Left ventricle myocardium inferior (tissue), 1 donor: Measurements from ENCODE around the gene BCS1L. TPM values are rescaled to one million over a fixed set of nuclear protein-coding genes. Genes with fewer than 3 reads are reported as not detected.

Source experiments
- DNase-seq: peaks from one replicate; pipeline ENCODE4 v3.0.0-alpha.2; 2020
- H3K27ac ChIP-seq: fragments of 200-600 bp; replicated peaks from 2 replicates; pipeline ENCODE4 v1.8.0; 2021
- H3K27me3 ChIP-seq: fragments of 200-600 bp; 2 replicates; pipeline ENCODE4 v1.8.0; 2021; ENCODE audit warnings: low read depth
- H3K36me3 ChIP-seq: fragments of 200-600 bp; 2 replicates; pipeline ENCODE4 v1.8.0; 2021
- H3K4me1 ChIP-seq: fragments of 200-600 bp; 2 replicates; pipeline ENCODE4 v1.8.0; 2021
- H3K4me3 ChIP-seq: fragments of 200-600 bp; 2 replicates; pipeline ENCODE4 v1.8.0; 2021; ENCODE audit warnings: mild to moderate bottlenecking, moderate library complexity
- H3K9me3 ChIP-seq: fragments of 200-600 bp; replicated peaks from 2 replicates; pipeline ENCODE4 v1.8.0; 2021
- CTCF ChIP-seq: fragments of 200-600 bp; IDR thresholded peaks from 2 replicates; pipeline ENCODE4 v1.8.0; 2021; ENCODE audit warnings: antibody characterized with exemption, mild to moderate bottlenecking, borderline replicate concordance
- intact Hi-C: fragments of 100-400 bp; cut with micrococcal nuclease; formaldehyde crosslinking; loops from one replicate; pipeline ENCODE4 v1.11.0; 2022
- total RNA-seq: library from RNA; stranded (reverse); fragmentation: NEBNext Ultra II Directional; extraction: Animal tissue kit (Norgen Biotek cat#: 25700); gene quantifications from one replicate; pipeline ENCODE4 v1.2.1, GENCODE V29; 2021
- donor health status: DM: no; HTN: yes; CAD: no; lungs with severe emphysema.

The BCS1L gene
- total RNA-seq, 1 donor from 2014 or later: 48.6 TPM

DNA sequence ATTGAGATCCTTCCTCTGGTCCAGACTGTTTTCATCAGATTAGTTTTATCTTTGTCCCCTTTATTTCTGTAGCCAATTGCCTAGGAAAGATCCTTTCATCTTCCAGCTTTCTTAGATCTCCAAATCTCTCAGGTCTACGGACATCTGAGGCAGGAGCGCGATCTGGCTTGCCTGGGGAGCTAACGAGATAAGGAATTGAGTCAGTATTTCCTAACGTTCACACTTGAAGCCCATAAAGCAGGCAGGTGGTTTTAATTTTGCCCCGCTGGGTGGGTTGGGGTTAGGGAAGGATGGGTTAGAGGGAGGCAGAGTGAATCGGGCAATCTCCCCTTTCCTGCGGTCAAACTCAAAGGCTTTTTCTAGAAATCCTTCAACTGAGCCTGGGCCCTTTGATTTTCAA lies 50.4 kb downstream of the BCS1L start:
- Histone ChIP-seq H3K4me1 (peaks cover 27% of the 10 kb centered on the region), H3K27ac (no peak overlapping the region), H3K36me3 (no peaks in the 10 kb centered on the region), H3K9me3 (no peaks in the 10 kb centered on the region), H3K27me3 (no peaks in the 10 kb centered on the region), H3K4me3 (peak overlapping the region; percentile 95)
- intact Hi-C loops: no loop called here
- no peak for TF ChIP-seq CTCF
- DNase-seq: no peak

GRCh38 chr2:218710334-218710686 lies 50.8 kb downstream of the BCS1L start:
- no peak for TF ChIP-seq CTCF
- peak overlapping the region; percentile 95 for H3K4me3 ChIP-seq
- peaks cover 27% of the 10 kb centered on the region for H3K4me1 ChIP-seq
- H3K9me3 ChIP-seq: no peaks in the 10 kb centered on the region
- H3K36me3 ChIP-seq: no peaks in the 10 kb centered on the region
- no peak for DNase-seq
- peak overlapping the region; percentile 94 for H3K27ac ChIP-seq
- H3K27me3 ChIP-seq: no peaks in the 10 kb centered on the region
- intact Hi-C loops: no loop called here

- peaks cover 27% of the 10 kb centered on the region for H3K4me1 ChIP-seq
- H3K4me3 ChIP-seq: peak within 1 kb of the TSS; percentile 95
- H3K9me3 ChIP-seq: no peaks in the 10 kb centered on the region
- peak; percentile 98 for DNase-seq
- peak within 1 kb of the TSS; percentile 94 for H3K27ac ChIP-seq
- intact Hi-C loops: no loop called here
- no peaks in the 10 kb centered on the region for H3K27me3 ChIP-seq
- TF ChIP-seq CTCF: peak; percentile 95
- peaks cover 3% of the 10 kb centered on the region for H3K36me3 ChIP-seq
Observed at GRCh38 chr2:218710687-218711549, 51.4 kb downstream of the BCS1L start, which contains the start of gene TTLL4. Gene TTLL4, plus strand, starts transcription at chr2:218710835. Its CDS starts 26,842 bp downstream, at chr2:218737677.

GRCh38 chr2:218711550-218711929 lies 52.1 kb downstream of the BCS1L start:
- Histone ChIP-seq H3K4me3 (peak overlapping the region; percentile 95), H3K27me3 (no peaks in the 10 kb centered on the region), H3K27ac (peak overlapping the region; percentile 94), H3K9me3 (no peaks in the 10 kb centered on the region), H3K4me1 (peaks cover 27% of the 10 kb centered on the region), H3K36me3 (peaks cover 8% of the 10 kb centered on the region)
- no peak for TF ChIP-seq CTCF
- DNase-seq: no peak
- intact Hi-C loops: no loop called here

Other genes with a start within 250 kb of the BCS1L start
- not detected for gene VIL1, start 240.6 kb upstream of the BCS1L start, total RNA-seq
- 5.7 TPM for gene USP37, start 91.3 kb upstream of the BCS1L start, total RNA-seq
- gene CNOT9, start 90.8 kb upstream of the BCS1L start, total RNA-seq: 18.9 TPM
- gene PLCD4, start 51.8 kb upstream of the BCS1L start, total RNA-seq: 0.99 TPM
- gene ZNF142, start 60 bp upstream of the BCS1L start, total RNA-seq: 19.9 TPM
- gene RNF25, start 12.3 kb downstream of the BCS1L start, total RNA-seq: 14.7 TPM
- gene STK36, start 12.4 kb downstream of the BCS1L start, total RNA-seq: 7.4 TPM
- 6.2 TPM for gene TTLL4, start 51.2 kb downstream of the BCS1L start, total RNA-seq
- 6.7 TPM for gene CYP27A1, start 122.5 kb downstream of the BCS1L start, total RNA-seq
- gene PRKAG3, start 172.1 kb downstream of the BCS1L start, total RNA-seq: 0.14 TPM
- 1.0 TPM for gene WNT6, start 200.1 kb downstream of the BCS1L start, total RNA-seq
- not detected for gene WNT10A, start 221.2 kb downstream of the BCS1L start, total RNA-seq